Upper lobe of left lung (tissue), 4 donors: Measurements from ENCODE around the gene FAM180A.

Source experiments
- POLR2A ChIP-seq, 4 donors: fragments of 450-650 bp; IDR thresholded peaks; one replicate each; pipeline ENCODE4 v1.5.1; 2016 to 2017; ENCODE audit warnings: antibody characterized with exemption in 4 of 4, mild to moderate bottlenecking in 2 of 4
- POLR2AphosphoS5 ChIP-seq, 2 donors: sonication (generic); formaldehyde crosslinking; IDR thresholded peaks; one replicate each; pipeline ENCODE4 v1.5.1; 2017; ENCODE audit warnings: antibody characterized with exemption in 2 of 2
- TF ChIP-seq, protein P1 (sequence below), 6 experiments: fragments of 450-650 bp in 4 of 6; fragments of 200-600 bp in 2 of 6; sonication (generic) in 2 of 6; IDR thresholded peaks; one replicate each; pipeline ENCODE4 v1.5.1; 2016 to 2019; ENCODE audit warnings: antibody characterized with exemption in 6 of 6

DNA sequence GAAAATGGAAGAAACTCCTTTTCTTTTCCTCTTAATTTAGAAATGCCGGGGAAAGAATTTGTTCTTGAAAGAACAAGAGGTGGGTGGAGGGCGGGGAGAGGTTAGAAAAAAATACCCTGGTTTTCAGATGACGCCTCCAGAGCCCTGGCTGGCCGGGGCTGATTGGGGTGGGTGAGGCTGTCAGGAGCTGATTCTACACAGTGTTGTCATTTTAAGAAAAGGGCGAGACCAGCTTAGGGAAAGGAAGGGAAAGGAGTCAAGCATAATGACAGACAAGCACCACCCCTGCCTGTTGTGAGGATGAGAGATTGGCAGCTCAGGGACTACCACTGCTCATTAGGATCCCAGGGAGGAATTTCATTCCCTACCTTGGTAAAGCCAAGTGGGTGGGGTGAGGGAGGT lies 9.9 kb upstream of the FAM180A start:
- TF ChIP-seq, protein P1, sequence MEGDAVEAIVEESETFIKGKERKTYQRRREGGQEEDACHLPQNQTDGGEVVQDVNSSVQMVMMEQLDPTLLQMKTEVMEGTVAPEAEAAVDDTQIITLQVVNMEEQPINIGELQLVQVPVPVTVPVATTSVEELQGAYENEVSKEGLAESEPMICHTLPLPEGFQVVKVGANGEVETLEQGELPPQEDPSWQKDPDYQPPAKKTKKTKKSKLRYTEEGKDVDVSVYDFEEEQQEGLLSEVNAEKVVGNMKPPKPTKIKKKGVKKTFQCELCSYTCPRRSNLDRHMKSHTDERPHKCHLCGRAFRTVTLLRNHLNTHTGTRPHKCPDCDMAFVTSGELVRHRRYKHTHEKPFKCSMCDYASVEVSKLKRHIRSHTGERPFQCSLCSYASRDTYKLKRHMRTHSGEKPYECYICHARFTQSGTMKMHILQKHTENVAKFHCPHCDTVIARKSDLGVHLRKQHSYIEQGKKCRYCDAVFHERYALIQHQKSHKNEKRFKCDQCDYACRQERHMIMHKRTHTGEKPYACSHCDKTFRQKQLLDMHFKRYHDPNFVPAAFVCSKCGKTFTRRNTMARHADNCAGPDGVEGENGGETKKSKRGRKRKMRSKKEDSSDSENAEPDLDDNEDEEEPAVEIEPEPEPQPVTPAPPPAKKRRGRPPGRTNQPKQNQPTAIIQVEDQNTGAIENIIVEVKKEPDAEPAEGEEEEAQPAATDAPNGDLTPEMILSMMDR (IDR thresholded peaks at IDR 0.05), result no peak
- TF ChIP-seq POLR2A (IDR thresholded peaks at IDR 0.05), result no peak
- TF ChIP-seq POLR2AphosphoS5 (IDR thresholded peaks at IDR 0.05), result no peak
